ENCODE data around the gene OBP2A. TPM values are rescaled to one million over a fixed set of nuclear protein-coding genes. Genes with fewer than 3 reads are reported as not detected.

OBP2A gene
- total and polyA plus RNA-seq, 10 of the 15 experiments (the other 5 are each of a cell fraction or from before 2014, with no cell fraction given), result not detected

DNA sequence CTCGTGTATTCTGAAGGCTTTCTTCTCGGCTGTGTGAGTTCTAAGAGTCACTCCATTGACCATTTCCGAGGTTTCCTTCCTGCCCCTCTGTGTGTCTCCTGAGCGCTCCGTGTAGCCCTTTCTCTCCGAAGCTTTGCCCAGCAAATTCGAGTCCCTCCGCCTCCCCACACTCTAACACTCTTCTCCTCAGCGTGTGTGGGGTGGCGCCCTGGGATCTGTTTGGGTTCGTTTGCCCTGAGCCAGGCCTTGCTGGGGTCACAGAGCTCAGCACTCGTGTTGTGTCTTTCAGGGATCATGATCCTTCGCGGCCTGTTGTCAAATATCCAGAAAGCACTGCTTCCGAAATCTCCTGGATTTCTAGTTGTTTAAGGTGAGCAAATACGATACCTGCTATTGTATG, 10.0 kb downstream of the OBP2A start (continued):
- TF ChIP-seq, protein P1, sequence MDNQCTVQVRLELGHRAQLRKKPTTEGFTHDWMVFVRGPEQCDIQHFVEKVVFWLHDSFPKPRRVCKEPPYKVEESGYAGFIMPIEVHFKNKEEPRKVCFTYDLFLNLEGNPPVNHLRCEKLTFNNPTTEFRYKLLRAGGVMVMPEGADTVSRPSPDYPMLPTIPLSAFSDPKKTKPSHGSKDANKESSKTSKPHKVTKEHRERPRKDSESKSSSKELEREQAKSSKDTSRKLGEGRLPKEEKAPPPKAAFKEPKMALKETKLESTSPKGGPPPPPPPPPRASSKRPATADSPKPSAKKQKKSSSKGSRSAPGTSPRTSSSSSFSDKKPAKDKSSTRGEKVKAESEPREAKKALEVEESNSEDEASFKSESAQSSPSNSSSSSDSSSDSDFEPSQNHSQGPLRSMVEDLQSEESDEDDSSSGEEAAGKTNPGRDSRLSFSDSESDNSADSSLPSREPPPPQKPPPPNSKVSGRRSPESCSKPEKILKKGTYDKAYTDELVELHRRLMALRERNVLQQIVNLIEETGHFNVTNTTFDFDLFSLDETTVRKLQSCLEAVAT (IDR thresholded peaks at IDR 0.05), result no peak
- no peak for TF ChIP-seq LARP7 (IDR thresholded peaks at IDR 0.05)
- no peak for TF ChIP-seq FOXM1 (IDR thresholded peaks at IDR 0.05; ENCODE audit: low read depth, low read length)
- TF ChIP-seq RAD21 (IDR thresholded peaks at IDR 0.05; ENCODE audit: insufficient read depth, low read depth, low read length), result no peak
- no peak for TF ChIP-seq NFYB (IDR thresholded peaks at IDR 0.05; ENCODE audit: insufficient read depth, low read depth, low read length)
- TF ChIP-seq POU2F2 (IDR thresholded peaks at IDR 0.05; ENCODE audit: borderline replicate concordance, low read depth, low read length), result no peak
- TF ChIP-seq, protein P2, sequence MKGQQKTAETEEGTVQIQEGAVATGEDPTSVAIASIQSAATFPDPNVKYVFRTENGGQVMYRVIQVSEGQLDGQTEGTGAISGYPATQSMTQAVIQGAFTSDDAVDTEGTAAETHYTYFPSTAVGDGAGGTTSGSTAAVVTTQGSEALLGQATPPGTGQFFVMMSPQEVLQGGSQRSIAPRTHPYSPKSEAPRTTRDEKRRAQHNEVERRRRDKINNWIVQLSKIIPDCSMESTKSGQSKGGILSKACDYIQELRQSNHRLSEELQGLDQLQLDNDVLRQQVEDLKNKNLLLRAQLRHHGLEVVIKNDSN (IDR thresholded peaks at IDR 0.05; ENCODE audit: borderline replicate concordance, extremely low read length, insufficient read depth, low read depth, low read length), result no peak
- TF ChIP-seq ZBED1 (IDR thresholded peaks at IDR 0.05; ENCODE audit: borderline replicate concordance), result no peak

DNA sequence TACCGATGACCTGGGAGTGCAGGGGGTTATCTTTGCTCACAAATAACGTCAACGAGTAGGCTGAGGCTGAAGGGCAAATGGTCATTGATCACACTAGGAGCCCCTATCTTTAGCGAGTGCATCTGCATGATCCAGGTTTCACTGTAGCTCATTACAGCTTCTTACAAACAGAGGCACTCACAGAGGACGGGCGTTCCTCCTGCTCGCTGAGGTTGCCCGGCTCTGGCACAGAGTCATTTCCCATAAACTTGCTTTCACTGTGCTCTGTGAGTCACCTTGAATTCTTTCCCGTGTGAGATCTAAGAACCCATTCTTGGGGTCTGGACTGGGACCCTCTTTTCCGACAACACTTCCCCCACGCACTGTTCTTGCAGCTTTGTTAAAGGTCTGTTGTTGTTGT, 13.7 kb downstream of the OBP2A start:
- Histone ChIP-seq H3K27ac (ENCODE audit: control insufficient read depth, insufficient read depth) (no peak overlapping the region), H3K4me3 (no peak overlapping the region), H3K79me2 (ENCODE audit: control insufficient read depth, insufficient read depth, low read length) (no peaks in the 10 kb centered on the region), H3K9ac (ENCODE audit: control insufficient read depth, insufficient read depth, low read length) (no peak overlapping the region), H3K27me3 (replicated peaks in 1 of 2; ENCODE audit: control insufficient read depth in 2 of 2, insufficient read depth in 2 of 2, low read length in 1 of 2) (no peaks in the 10 kb centered on the region; a peak in 1 of 4 replicates), H4K20me1 (ENCODE audit: control insufficient read depth, insufficient read depth) (no peaks in the 10 kb centered on the region), H2AFZ (ENCODE audit: control insufficient read depth, low read depth, low read length) (no peak overlapping the region), H3K9me3 (replicated peaks; ENCODE audit: control insufficient read depth, insufficient read depth, low read length) (no peaks in the 10 kb centered on the region), H3K4me1 (ENCODE audit: control insufficient read depth, insufficient read depth, low read length) (no peaks in the 10 kb centered on the region), H3K36me3 (ENCODE audit: control insufficient read depth in 2 of 2, insufficient read depth in 2 of 2, low read length in 1 of 2) (no peaks in the 10 kb centered on the region), H3K4me2 (ENCODE audit: control insufficient read depth, insufficient read depth) (no peak overlapping the region)
- RAD21 ChIA-PET (ENCODE audit: unreplicated experiment), result no interaction called here
- BruUV-seq (replicated peaks), result no TSS peak
- POLR2A ChIA-PET, result no interaction called here
- in situ Hi-C loops (cut with MboI) (no loop called here), intact Hi-C loops (cut with micrococcal nuclease; ENCODE audit: unreplicated experiment) (no loop called here)
- 21% methylated on average over 11 of the region's 11 CpGs for WGBS (ENCODE audit: insufficient coverage, insufficient replicate concordance, low lambda C conversion rate, missing lambda C conversion rate)
- SMC1A ChIA-PET (ENCODE audit: uncharacterized antibody, unreplicated experiment), result no interaction called here
- FAIRE-seq (no peak), DNase-seq (ENCODE audit: low read depth, low spot score) (no peak), ATAC-seq (no peak)
- CTCF ChIA-PET, result no interaction called here
- no peak for TF ChIP-seq SMARCA5 (IDR thresholded peaks at IDR 0.05)
- no peak for TF ChIP-seq IRF4 (IDR thresholded peaks at IDR 0.05; ENCODE audit: low read depth, low read length)
- TF ChIP-seq YY1 (IDR thresholded peaks at IDR 0.05; ENCODE audit: low read depth, low read length), result no peak
- TF ChIP-seq SUZ12 (IDR thresholded peaks at IDR 0.05; ENCODE audit: unreplicated experiment), result no peak
- TF ChIP-seq TAF1 (IDR thresholded peaks at IDR 0.05; ENCODE audit: borderline replicate concordance, low read depth, low read length), result no peak
- TF ChIP-seq SPI1 (IDR thresholded peaks at IDR 0.05; ENCODE audit: borderline replicate concordance, insufficient read depth, low read depth, low read length), result no peak
- TF ChIP-seq ZNF24 (IDR thresholded peaks at IDR 0.05), result no peak
- no peak for TF ChIP-seq POU2F2 (IDR thresholded peaks at IDR 0.05; ENCODE audit: borderline replicate concordance, low read depth, low read length)
- TF ChIP-seq NRF1 (conservative IDR thresholded peaks at IDR 0.05; ENCODE audit: low read depth, low read length), result no peak
- TF ChIP-seq ZNF384 (IDR thresholded peaks at IDR 0.05; ENCODE audit: borderline replicate concordance, low read depth, low read length), result no peak
- no peak for TF ChIP-seq TARDBP (IDR thresholded peaks at IDR 0.05; ENCODE audit: borderline replicate concordance)
- no peak for TF ChIP-seq STAT1 (conservative IDR thresholded peaks at IDR 0.05)
- TF ChIP-seq, protein P3, sequence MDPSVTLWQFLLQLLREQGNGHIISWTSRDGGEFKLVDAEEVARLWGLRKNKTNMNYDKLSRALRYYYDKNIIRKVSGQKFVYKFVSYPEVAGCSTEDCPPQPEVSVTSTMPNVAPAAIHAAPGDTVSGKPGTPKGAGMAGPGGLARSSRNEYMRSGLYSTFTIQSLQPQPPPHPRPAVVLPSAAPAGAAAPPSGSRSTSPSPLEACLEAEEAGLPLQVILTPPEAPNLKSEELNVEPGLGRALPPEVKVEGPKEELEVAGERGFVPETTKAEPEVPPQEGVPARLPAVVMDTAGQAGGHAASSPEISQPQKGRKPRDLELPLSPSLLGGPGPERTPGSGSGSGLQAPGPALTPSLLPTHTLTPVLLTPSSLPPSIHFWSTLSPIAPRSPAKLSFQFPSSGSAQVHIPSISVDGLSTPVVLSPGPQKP (IDR thresholded peaks at IDR 0.05; ENCODE audit: low read depth, low read length), result no peak
- TF ChIP-seq TCF12 (IDR thresholded peaks at IDR 0.05; ENCODE audit: low read depth, low read length), result no peak
- no peak for TF ChIP-seq MTA2 (IDR thresholded peaks at IDR 0.05; ENCODE audit: low read depth)
- no peak for TF ChIP-seq RFX5 (IDR thresholded peaks at IDR 0.05; ENCODE audit: low read depth, low read length)

All from GM12878 (cell line).